Left ventricle myocardium inferior (tissue), 1 donor: ENCODE measurements around the gene ISG20L2. TPM values are rescaled to one million over a fixed set of nuclear protein-coding genes. Genes with fewer than 3 reads are reported as not detected.

Source experiments
- DNase-seq: peaks from one replicate; pipeline ENCODE4 v3.0.0-alpha.2; 2020
- H3K27ac ChIP-seq: fragments of 200-600 bp; replicated peaks from 2 replicates; pipeline ENCODE4 v1.8.0; 2021
- H3K27me3 ChIP-seq: fragments of 200-600 bp; 2 replicates; pipeline ENCODE4 v1.8.0; 2021; ENCODE audit warnings: low read depth
- H3K36me3 ChIP-seq: fragments of 200-600 bp; 2 replicates; pipeline ENCODE4 v1.8.0; 2021
- H3K4me1 ChIP-seq: fragments of 200-600 bp; 2 replicates; pipeline ENCODE4 v1.8.0; 2021
- H3K4me3 ChIP-seq: fragments of 200-600 bp; 2 replicates; pipeline ENCODE4 v1.8.0; 2021; ENCODE audit warnings: mild to moderate bottlenecking, moderate library complexity
- H3K9me3 ChIP-seq: fragments of 200-600 bp; replicated peaks from 2 replicates; pipeline ENCODE4 v1.8.0; 2021
- CTCF ChIP-seq: fragments of 200-600 bp; IDR thresholded peaks from 2 replicates; pipeline ENCODE4 v1.8.0; 2021; ENCODE audit warnings: antibody characterized with exemption, mild to moderate bottlenecking, borderline replicate concordance
- intact Hi-C: fragments of 100-400 bp; cut with micrococcal nuclease; formaldehyde crosslinking; loops from one replicate; pipeline ENCODE4 v1.11.0; 2022
- total RNA-seq: library from RNA; stranded (reverse); fragmentation: NEBNext Ultra II Directional; extraction: Animal tissue kit (Norgen Biotek cat#: 25700); gene quantifications from one replicate; pipeline ENCODE4 v1.2.1, GENCODE V29; 2021
- donor health status: DM: no; HTN: yes; CAD: no; lungs with severe emphysema.

ISG20L2 gene
- total RNA-seq, 1 donor from 2014 or later: 11.5 TPM

GRCh38 chr1:156692441-156692924 is 36.1 kb downstream of the ISG20L2 start:
- Histone ChIP-seq H3K9me3 (no peaks in the 10 kb centered on the region), H3K4me3 (no peak overlapping the region), H3K4me1 (peaks cover 19% of the 10 kb centered on the region), H3K36me3 (no peaks in the 10 kb centered on the region), H3K27me3 (peaks cover 93% of the 10 kb centered on the region), H3K27ac (no peak overlapping the region)
- no peak for DNase-seq
- intact Hi-C loops: no loop called here
- TF ChIP-seq CTCF: no peak

GRCh38 chr1:156691665-156692440 is 36.7 kb downstream of the ISG20L2 start:
- H3K4me3 ChIP-seq: no peak overlapping the region
- no peak for TF ChIP-seq CTCF
- H3K36me3 ChIP-seq: no peaks in the 10 kb centered on the region
- no peak overlapping the region for H3K27ac ChIP-seq
- intact Hi-C loops: no loop called here
- H3K4me1 ChIP-seq: peaks cover 19% of the 10 kb centered on the region
- no peaks in the 10 kb centered on the region for H3K9me3 ChIP-seq
- no peak for DNase-seq
- peaks cover 93% of the 10 kb centered on the region for H3K27me3 ChIP-seq

- no peaks in the 10 kb centered on the region for H3K36me3 ChIP-seq
- TF ChIP-seq CTCF: no peak
- no peak for DNase-seq
- peaks cover 19% of the 10 kb centered on the region for H3K4me1 ChIP-seq
- no peak overlapping the region for H3K27ac ChIP-seq
- peaks cover 95% of the 10 kb centered on the region for H3K27me3 ChIP-seq
- no peaks in the 10 kb centered on the region for H3K9me3 ChIP-seq
- H3K4me3 ChIP-seq: no peak overlapping the region
- intact Hi-C loops: no loop called here
These were observed 37.4 kb downstream of the ISG20L2 start for GRCh38 chr1:156691191-156691590.

GRCh38 chr1:156690675-156691036 is 37.9 kb downstream of the ISG20L2 start:
- TF ChIP-seq CTCF: no peak
- no peak overlapping the region for H3K4me3 ChIP-seq
- peaks cover 96% of the 10 kb centered on the region for H3K27me3 ChIP-seq
- H3K36me3 ChIP-seq: no peaks in the 10 kb centered on the region
- intact Hi-C loops: no loop called here
- H3K9me3 ChIP-seq: no peaks in the 10 kb centered on the region
- H3K27ac ChIP-seq: no peak overlapping the region
- DNase-seq: no peak
- H3K4me1 ChIP-seq: peaks cover 19% of the 10 kb centered on the region

- H3K27me3 ChIP-seq: peaks cover 98% of the 10 kb centered on the region
- no peaks in the 10 kb centered on the region for H3K36me3 ChIP-seq
- intact Hi-C loops: loop anchor here (2.0 kb wide), 1 partner anchor 35 kb away; no protein-coding TSS in a partner anchor
- TF ChIP-seq CTCF: no peak
- H3K9me3 ChIP-seq: no peaks in the 10 kb centered on the region
- DNase-seq: no peak
- H3K4me3 ChIP-seq: no peak overlapping the region
- H3K27ac ChIP-seq: no peak overlapping the region
- H3K4me1 ChIP-seq: peaks cover 19% of the 10 kb centered on the region
These were observed 38.5 kb downstream of the ISG20L2 start for GRCh38 chr1:156689953-156690674.
